Lung (tissue), 12 donors: Measurements from ENCODE around the gene GATA1. TPM values are rescaled to one million over a fixed set of nuclear protein-coding genes. Genes with fewer than 3 reads are reported as not detected.

ENCODE experiments used
- ATAC-seq: fragments of 200-7000 bp; cut with Tn5 transposase; one replicate; pipeline ENCODE4 v1.9.1; 2020; ENCODE audit warnings: moderate number of reproducible peaks; ENCODE audit not compliant: insufficient read depth, low FRiP score
- DNase-seq, 3 donors: peaks; one replicate each; pipeline ENCODE4 v3.0.0-alpha.2; 2013 to 2017
- H3K27ac ChIP-seq, 2 donors: one replicate each; pipeline ENCODE4 v1.5.1; 2013; ENCODE audit warnings: mild to moderate bottlenecking in 2 of 2, moderate library complexity in 2 of 2, control low read depth in 1 of 2, inconsistent platforms in 1 of 2, low read depth in 1 of 2, low read length in 1 of 2
- H3K27me3 ChIP-seq, 3 donors: one replicate each; pipeline ENCODE4 v1.5.1; 2013; ENCODE audit warnings: low read length in 2 of 3; ENCODE audit not compliant: control insufficient read depth in 3 of 3, insufficient read depth in 3 of 3
- H3K36me3 ChIP-seq, 4 donors: one replicate each; pipeline ENCODE4 v1.5.1; 2013; ENCODE audit warnings: low read length in 4 of 4, mild to moderate bottlenecking in 1 of 4, moderate library complexity in 1 of 4; ENCODE audit not compliant: control insufficient read depth in 4 of 4, insufficient read depth in 4 of 4
- H3K4me1 ChIP-seq, 5 donors: one replicate each; pipeline ENCODE4 v1.5.1; 2013; ENCODE audit warnings: low read length in 5 of 5, mild to moderate bottlenecking in 2 of 5, moderate library complexity in 1 of 5; ENCODE audit not compliant: control insufficient read depth in 5 of 5, insufficient read depth in 5 of 5
- H3K4me3 ChIP-seq: one replicate; pipeline ENCODE4 v1.5.1; 2013; ENCODE audit warnings: mild to moderate bottlenecking, control low read depth, moderate library complexity
- H3K9ac ChIP-seq, 2 donors: one replicate each; pipeline ENCODE4 v1.5.1; 2013; ENCODE audit warnings: low read length in 2 of 2, control low read depth in 1 of 2; ENCODE audit not compliant: insufficient read depth in 1 of 2
- H3K9me3 ChIP-seq, 4 donors: one replicate each; pipeline ENCODE4 v1.5.1; 2013; ENCODE audit warnings: low read length in 3 of 4, mild to moderate bottlenecking in 1 of 4, moderate library complexity in 1 of 4; ENCODE audit not compliant: control insufficient read depth in 4 of 4, insufficient read depth in 3 of 4
- CTCF ChIP-seq: IDR thresholded peaks from 2 replicates; pipeline ENCODE4 v1.5.1; 2012; ENCODE audit warnings: mild to moderate bottlenecking; ENCODE audit errors: control extremely low read depth, extremely low read depth
- WGBS, 2 donors: extraction: QIAGEN DNeasy Blood & Tissue Kit; methylation state at CpG; one replicate each; pipeline ENCODE4 v1.1.7; 2013; 5-methylcytosine and 5-hydroxymethylcytosine counted together
- polyA plus RNA-seq, 2 donors: library from polyadenylated mRNA; stranded (reverse); fragments of 200-250 nt; gene quantifications; one replicate each; pipeline ENCODE4 v1.2.1, GENCODE V29; 2013
- total RNA-seq, 2 donors: library from RNA; depleted of rRNA in 1 of 2; stranded (reverse); fragments of >200 nt in 1 of 2; gene quantifications; one replicate each; pipeline ENCODE4 v1.2.1, GENCODE V29; 2014 to 2021
- donor health status: control.
- donor health status: control.
- donor health status: Bipolar disorder and iron deficiency.
- donor health status: healthy.
- donor health status: DM: yes; HTN: yes; CAD: no.

The GATA1 gene
- total and polyA plus RNA-seq, 4 donors, result 0.43 to 1.5 (median 0.90) TPM

- 20 to 41% methylated on average over 19 to 58 of the region's 58 CpGs for WGBS, 2 donors
- ATAC-seq, result no peak
- no peak for TF ChIP-seq CTCF
These were observed 44.9 kb downstream of the GATA1 start for GRCh38 chrX:48831136-48831908.

GRCh38 chrX:48831909-48832291 lies 45.5 kb downstream of the GATA1 start:
- no peak overlapping the region for H3K9ac ChIP-seq
- no peak overlapping the region for H3K4me3 ChIP-seq
- peaks cover 0 to 18% (median 0%) of the 10 kb centered on the region in 4 donors for H3K9me3 ChIP-seq
- H3K27ac ChIP-seq, result no peak overlapping the region
- ATAC-seq (no peak), DNase-seq (no peak)
- 38% methylated on average over 57 of the region's 57 CpGs; no CpG with 5 or more reads in 1 of the 2 donors for WGBS, 2 donors
- no peak for TF ChIP-seq CTCF
- peaks cover 0 to 2% (median 0%) of the 10 kb centered on the region in 5 donors for H3K4me1 ChIP-seq
- no peaks in the 10 kb centered on the region for H3K36me3 ChIP-seq
- peaks cover 2 to 43% (median 26%) of the 10 kb centered on the region in 3 donors for H3K27me3 ChIP-seq

More at GRCh38 chrX:48831136-48831908, 44.9 kb downstream of the GATA1 start:
- H3K4me3 ChIP-seq, result no peak overlapping the region
- no peak overlapping the region for H3K9ac ChIP-seq
- peaks cover 0 to 21% (median 0%) of the 10 kb centered on the region in 4 donors for H3K9me3 ChIP-seq
- H3K36me3 ChIP-seq, result no peaks in the 10 kb centered on the region
- H3K4me1 ChIP-seq, result peaks cover 0 to 2% (median 0%) of the 10 kb centered on the region in 5 donors
- no peak for DNase-seq
- peaks cover 2 to 43% (median 26%) of the 10 kb centered on the region in 3 donors for H3K27me3 ChIP-seq
- H3K27ac ChIP-seq, result no peak overlapping the region

- Histone ChIP-seq H3K27ac (no peak overlapping the region), H3K9ac (no peak overlapping the region), H3K4me3 (no peak overlapping the region), H3K36me3 (no peaks in the 10 kb centered on the region), H3K4me1 (peaks cover 0 to 2% (median 0%) of the 10 kb centered on the region in 5 donors), H3K9me3 (peaks cover 0 to 16% (median 0%) of the 10 kb centered on the region in 4 donors), H3K27me3 (peaks cover 2 to 43% (median 26%) of the 10 kb centered on the region in 3 donors)
- no peak for TF ChIP-seq CTCF
- DNase-seq, result no peak
- no peak for ATAC-seq
- 40 to 53% methylated on average over 9 of the region's 9 CpGs for WGBS, 2 donors
These were observed 47.2 kb downstream of the GATA1 start for GRCh38 chrX:48833542-48834138.
